ENCODE results near the gene TLDC2. TPM values are rescaled to one million over a fixed set of nuclear protein-coding genes. Genes with fewer than 3 reads are reported as not detected.

The TLDC2 gene
- total RNA-seq, 1 experiment from 2014 or later, result 0.17 TPM

DNA sequence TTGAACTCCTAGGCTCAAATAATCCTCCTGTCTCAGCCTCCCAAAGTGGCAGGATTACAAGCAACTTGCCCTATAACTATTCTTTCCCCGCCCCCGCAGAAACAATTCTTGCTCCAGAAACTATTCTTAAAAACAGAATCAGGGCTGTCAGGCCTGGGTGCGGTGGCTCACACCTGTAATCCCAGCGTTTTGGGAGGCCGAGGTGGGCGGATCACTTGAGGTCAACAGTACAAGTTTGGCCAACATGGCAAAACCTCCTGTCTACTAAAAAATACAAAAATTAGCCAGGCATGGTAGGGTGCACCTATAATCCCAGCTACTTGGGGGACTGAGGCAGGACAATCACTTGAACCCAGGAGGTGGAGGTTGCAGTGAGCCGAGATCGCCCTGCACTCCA lies 44.4 kb downstream of the TLDC2 start:
- ChIA-PET CTCF (interaction anchor here (0.6 to 1.8 kb wide), 20 partner anchors 8 to 718 kb away, joined by 3 to 15 read pairs (median 4); partner anchors contain the start of genes DSN1 and RPN2), POLR2A (no interaction called here)
- DNase-seq (ENCODE audit: low spot score) (no peak), ATAC-seq (no peak)
- no peak overlapping the region for H3K4me3 Mint-ChIP-seq
- H3K4me1 Mint-ChIP-seq, result peaks cover 11% of the 10 kb centered on the region
- H3K27ac Mint-ChIP-seq, result no peak overlapping the region
- H3K27me3 Mint-ChIP-seq (ENCODE audit: low read depth), result no peaks in the 10 kb centered on the region
- no peaks in the 10 kb centered on the region for H3K9me3 Mint-ChIP-seq
- TF ChIP-seq, protein P1, sequence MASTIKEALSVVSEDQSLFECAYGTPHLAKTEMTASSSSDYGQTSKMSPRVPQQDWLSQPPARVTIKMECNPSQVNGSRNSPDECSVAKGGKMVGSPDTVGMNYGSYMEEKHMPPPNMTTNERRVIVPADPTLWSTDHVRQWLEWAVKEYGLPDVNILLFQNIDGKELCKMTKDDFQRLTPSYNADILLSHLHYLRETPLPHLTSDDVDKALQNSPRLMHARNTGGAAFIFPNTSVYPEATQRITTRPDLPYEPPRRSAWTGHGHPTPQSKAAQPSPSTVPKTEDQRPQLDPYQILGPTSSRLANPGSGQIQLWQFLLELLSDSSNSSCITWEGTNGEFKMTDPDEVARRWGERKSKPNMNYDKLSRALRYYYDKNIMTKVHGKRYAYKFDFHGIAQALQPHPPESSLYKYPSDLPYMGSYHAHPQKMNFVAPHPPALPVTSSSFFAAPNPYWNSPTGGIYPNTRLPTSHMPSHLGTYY (CRISPR knock-in tag; IDR thresholded peaks at IDR 0.05), result no peak
- no peak for TF ChIP-seq FOXK1 (CRISPR knock-in tag; IDR thresholded peaks at IDR 0.05)
- H3K36me3 Mint-ChIP-seq, result no peaks in the 10 kb centered on the region

GRCh38 chr20:36924167-36925045 lies 48.5 kb downstream of the TLDC2 start:
- Mint-ChIP-seq H3K4me3 (no peak overlapping the region), H3K9me3 (no peaks in the 10 kb centered on the region), H3K27ac (no peak overlapping the region), H3K27me3 (ENCODE audit: low read depth) (no peaks in the 10 kb centered on the region), H3K4me1 (peaks cover 11% of the 10 kb centered on the region), H3K36me3 (peaks cover 21% of the 10 kb centered on the region)
- TF ChIP-seq, protein P2, sequence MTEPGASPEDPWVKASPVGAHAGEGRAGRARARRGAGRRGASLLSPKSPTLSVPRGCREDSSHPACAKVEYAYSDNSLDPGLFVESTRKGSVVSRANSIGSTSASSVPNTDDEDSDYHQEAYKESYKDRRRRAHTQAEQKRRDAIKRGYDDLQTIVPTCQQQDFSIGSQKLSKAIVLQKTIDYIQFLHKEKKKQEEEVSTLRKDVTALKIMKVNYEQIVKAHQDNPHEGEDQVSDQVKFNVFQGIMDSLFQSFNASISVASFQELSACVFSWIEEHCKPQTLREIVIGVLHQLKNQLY (CRISPR knock-in tag; IDR thresholded peaks at IDR 0.05), result no peak
- TF ChIP-seq MXD4 (CRISPR knock-in tag; IDR thresholded peaks at IDR 0.05; ENCODE audit: borderline replicate concordance) (no peak), FOXJ3 (CRISPR knock-in tag; IDR thresholded peaks at IDR 0.05; ENCODE audit: borderline replicate concordance) (no peak), RELA (CRISPR knock-in tag; IDR thresholded peaks at IDR 0.05; ENCODE audit: borderline replicate concordance) (no peak), ZNF423 (CRISPR knock-in tag; IDR thresholded peaks at IDR 0.05) (no peak), GTF2I (CRISPR knock-in tag; conservative IDR thresholded peaks at IDR 0.05) (no peak), ZBTB21 (CRISPR knock-in tag; IDR thresholded peaks at IDR 0.05; ENCODE audit: borderline replicate concordance) (no peak), ESRRA (CRISPR knock-in tag; IDR thresholded peaks at IDR 0.05; ENCODE audit: borderline replicate concordance) (no peak), GRHL2 (CRISPR knock-in tag; IDR thresholded peaks at IDR 0.05; ENCODE audit: insufficient replicate concordance, severe bottlenecking) (no peak), ZNF263 (CRISPR knock-in tag; IDR thresholded peaks at IDR 0.05; ENCODE audit: low read depth) (no peak), ZNF396 (CRISPR knock-in tag; IDR thresholded peaks at IDR 0.05; ENCODE audit: borderline replicate concordance) (no peak), ZNF232 (CRISPR knock-in tag; IDR thresholded peaks at IDR 0.05) (no peak), ZNF121 (CRISPR knock-in tag; IDR thresholded peaks at IDR 0.05) (no peak), HMGA2 (CRISPR knock-in tag; IDR thresholded peaks at IDR 0.05) (no peak), ARID4B (CRISPR knock-in tag; IDR thresholded peaks at IDR 0.05; ENCODE audit: borderline replicate concordance) (no peak), MAX (CRISPR knock-in tag; IDR thresholded peaks at IDR 0.05) (no peak), NR3C1 (CRISPR knock-in tag; conservative IDR thresholded peaks at IDR 0.05; ENCODE audit: low read depth) (no peak)
- TF ChIP-seq, protein P3, sequence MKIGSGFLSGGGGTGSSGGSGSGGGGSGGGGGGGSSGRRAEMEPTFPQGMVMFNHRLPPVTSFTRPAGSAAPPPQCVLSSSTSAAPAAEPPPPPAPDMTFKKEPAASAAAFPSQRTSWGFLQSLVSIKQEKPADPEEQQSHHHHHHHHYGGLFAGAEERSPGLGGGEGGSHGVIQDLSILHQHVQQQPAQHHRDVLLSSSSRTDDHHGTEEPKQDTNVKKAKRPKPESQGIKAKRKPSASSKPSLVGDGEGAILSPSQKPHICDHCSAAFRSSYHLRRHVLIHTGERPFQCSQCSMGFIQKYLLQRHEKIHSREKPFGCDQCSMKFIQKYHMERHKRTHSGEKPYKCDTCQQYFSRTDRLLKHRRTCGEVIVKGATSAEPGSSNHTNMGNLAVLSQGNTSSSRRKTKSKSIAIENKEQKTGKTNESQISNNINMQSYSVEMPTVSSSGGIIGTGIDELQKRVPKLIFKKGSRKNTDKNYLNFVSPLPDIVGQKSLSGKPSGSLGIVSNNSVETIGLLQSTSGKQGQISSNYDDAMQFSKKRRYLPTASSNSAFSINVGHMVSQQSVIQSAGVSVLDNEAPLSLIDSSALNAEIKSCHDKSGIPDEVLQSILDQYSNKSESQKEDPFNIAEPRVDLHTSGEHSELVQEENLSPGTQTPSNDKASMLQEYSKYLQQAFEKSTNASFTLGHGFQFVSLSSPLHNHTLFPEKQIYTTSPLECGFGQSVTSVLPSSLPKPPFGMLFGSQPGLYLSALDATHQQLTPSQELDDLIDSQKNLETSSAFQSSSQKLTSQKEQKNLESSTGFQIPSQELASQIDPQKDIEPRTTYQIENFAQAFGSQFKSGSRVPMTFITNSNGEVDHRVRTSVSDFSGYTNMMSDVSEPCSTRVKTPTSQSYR (CRISPR knock-in tag; IDR thresholded peaks at IDR 0.05), result no peak
- ChIA-PET CTCF (interaction anchor here (1.0 to 1.2 kb wide), 2 partner anchors 89 to 178 kb away, joined by 3 read pairs; partner anchors contain the start of gene NDRG3), POLR2A (no interaction called here)
- DNase-seq (ENCODE audit: low spot score) (no peak), ATAC-seq (no peak)

Data from WTC11 (cell line).